MM.1S (cell line): Measurements from ENCODE around the gene ZNF534.

Source experiments
- DNase-seq: peaks from one replicate; pipeline ENCODE4 v3.0.0-alpha.2; 2015
- H2AFZ ChIP-seq: fragments of 300-600 bp; sonication (generic); 2 replicates; pipeline ENCODE4 v1.6.0; 2016; ENCODE audit warnings: antibody characterized with exemption, low read length
- H3F3A ChIP-seq: fragments of 300-600 bp; sonication (generic); 2 replicates; pipeline ENCODE4 v1.6.1; 2016; ENCODE audit warnings: mild to moderate bottlenecking, antibody characterized with exemption, low read length, moderate library complexity, mixed read lengths; ENCODE audit not compliant: insufficient read depth
- H3K27ac ChIP-seq: fragments of 300-600 bp; sonication (generic); 2 replicates; pipeline ENCODE4 v1.5.1; 2016; ENCODE audit warnings: mild to moderate bottlenecking, low read length
- H3K27me3 ChIP-seq: fragments of 300-600 bp; sonication (generic); replicated peaks from 2 replicates; pipeline ENCODE4 v1.6.0; 2016; ENCODE audit warnings: low read length; ENCODE audit not compliant: insufficient read depth
- H3K36me3 ChIP-seq: fragments of 300-600 bp; sonication (generic); replicated peaks from 2 replicates; pipeline ENCODE4 v1.6.1; 2016; ENCODE audit warnings: mild to moderate bottlenecking, low read length, mixed read lengths; ENCODE audit not compliant: insufficient read depth
- H3K4me1 ChIP-seq: fragments of 300-600 bp; sonication (generic); 2 replicates; pipeline ENCODE4 v1.6.1; 2016; ENCODE audit warnings: low read length, mixed read lengths
- H3K4me2 ChIP-seq: fragments of 300-600 bp; sonication (generic); 2 replicates; pipeline ENCODE4 v1.6.0; 2016; ENCODE audit warnings: low read depth, low read length
- H3K4me3 ChIP-seq: fragments of 300-600 bp; sonication (generic); 2 replicates; pipeline ENCODE4 v1.5.1; 2016; ENCODE audit warnings: low read length, mixed read lengths
- H3K79me2 ChIP-seq: fragments of 300-600 bp; sonication (generic); 2 replicates; pipeline ENCODE4 v1.6.1; 2016; ENCODE audit warnings: mixed run types, low read length, mixed read lengths
- H3K9ac ChIP-seq: fragments of 300-600 bp; sonication (generic); 2 replicates; pipeline ENCODE4 v1.6.1; 2016; ENCODE audit warnings: low read length, mixed read lengths
- H3K9me2 ChIP-seq: fragments of 300-600 bp; sonication (generic); replicated peaks from 2 replicates; pipeline ENCODE4 v1.6.1; 2016; ENCODE audit warnings: mild to moderate bottlenecking, low read length, mixed read lengths; ENCODE audit not compliant: insufficient read depth
- H3K9me3 ChIP-seq: fragments of 300-600 bp; sonication (generic); replicated peaks from 2 replicates; pipeline ENCODE4 v1.6.1; 2016; ENCODE audit warnings: mild to moderate bottlenecking, low read length, mixed read lengths; ENCODE audit not compliant: insufficient read depth
- H4K20me1 ChIP-seq: fragments of 300-600 bp; sonication (generic); 2 replicates; pipeline ENCODE4 v1.6.1; 2016; ENCODE audit warnings: mild to moderate bottlenecking, low read length, moderate library complexity, mixed read lengths; ENCODE audit not compliant: insufficient read depth
- EZH2 ChIP-seq: fragments of 300-600 bp; sonication (generic); optimal IDR thresholded peaks from 2 replicates; pipeline ENCODE3; 2017; ENCODE audit warnings: low read depth, mild to moderate bottlenecking, antibody characterized with exemption, low read length, mixed read lengths
- EZH2phosphoT487 ChIP-seq: fragments of 300-600 bp; sonication (generic); IDR thresholded peaks from 2 replicates; pipeline ENCODE4 v1.6.1; 2018; ENCODE audit warnings: antibody characterized with exemption, low read length
- TF ChIP-seq, protein P1 (sequence below): fragments of 300-600 bp; sonication (generic); IDR thresholded peaks from 2 replicates; pipeline ENCODE4 v1.5.1; 2016; ENCODE audit warnings: antibody characterized with exemption, low read length, mixed read lengths

ZNF534 gene

GRCh38 chr19:52442179-52442578 lies 13.2 kb downstream of the ZNF534 start:
- no peak overlapping the region for H3K4me2 ChIP-seq
- no peaks in the 10 kb centered on the region for H3K9me3 ChIP-seq
- no peaks in the 10 kb centered on the region for H3F3A ChIP-seq
- no peaks in the 10 kb centered on the region for H3K9me2 ChIP-seq
- H3K9ac ChIP-seq = no peak overlapping the region
- DNase-seq = no peak
- no peaks in the 10 kb centered on the region for H3K79me2 ChIP-seq
- no peak overlapping the region for H2AFZ ChIP-seq
- H3K4me3 ChIP-seq = no peak overlapping the region
- H4K20me1 ChIP-seq = no peaks in the 10 kb centered on the region
- H3K27me3 ChIP-seq = no peaks in the 10 kb centered on the region
- no peak for TF ChIP-seq EZH2
- TF ChIP-seq, protein P1, sequence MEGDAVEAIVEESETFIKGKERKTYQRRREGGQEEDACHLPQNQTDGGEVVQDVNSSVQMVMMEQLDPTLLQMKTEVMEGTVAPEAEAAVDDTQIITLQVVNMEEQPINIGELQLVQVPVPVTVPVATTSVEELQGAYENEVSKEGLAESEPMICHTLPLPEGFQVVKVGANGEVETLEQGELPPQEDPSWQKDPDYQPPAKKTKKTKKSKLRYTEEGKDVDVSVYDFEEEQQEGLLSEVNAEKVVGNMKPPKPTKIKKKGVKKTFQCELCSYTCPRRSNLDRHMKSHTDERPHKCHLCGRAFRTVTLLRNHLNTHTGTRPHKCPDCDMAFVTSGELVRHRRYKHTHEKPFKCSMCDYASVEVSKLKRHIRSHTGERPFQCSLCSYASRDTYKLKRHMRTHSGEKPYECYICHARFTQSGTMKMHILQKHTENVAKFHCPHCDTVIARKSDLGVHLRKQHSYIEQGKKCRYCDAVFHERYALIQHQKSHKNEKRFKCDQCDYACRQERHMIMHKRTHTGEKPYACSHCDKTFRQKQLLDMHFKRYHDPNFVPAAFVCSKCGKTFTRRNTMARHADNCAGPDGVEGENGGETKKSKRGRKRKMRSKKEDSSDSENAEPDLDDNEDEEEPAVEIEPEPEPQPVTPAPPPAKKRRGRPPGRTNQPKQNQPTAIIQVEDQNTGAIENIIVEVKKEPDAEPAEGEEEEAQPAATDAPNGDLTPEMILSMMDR = no peak
- TF ChIP-seq EZH2phosphoT487 = no peak
- no peaks in the 10 kb centered on the region for H3K36me3 ChIP-seq
- H3K27ac ChIP-seq = no peak overlapping the region
- no peaks in the 10 kb centered on the region for H3K4me1 ChIP-seq

- no peak overlapping the region for H3K9ac ChIP-seq
- no peaks in the 10 kb centered on the region for H3K79me2 ChIP-seq
- no peaks in the 10 kb centered on the region for H4K20me1 ChIP-seq
- no peaks in the 10 kb centered on the region for H3K27me3 ChIP-seq
- no peaks in the 10 kb centered on the region for H3K36me3 ChIP-seq
- no peak overlapping the region for H3K4me2 ChIP-seq
- H3K9me3 ChIP-seq = no peaks in the 10 kb centered on the region
- H3K9me2 ChIP-seq = no peaks in the 10 kb centered on the region
- H3F3A ChIP-seq = no peaks in the 10 kb centered on the region
- DNase-seq = no peak
- TF ChIP-seq EZH2phosphoT487 = no peak
- TF ChIP-seq, protein P1 = no peak
- TF ChIP-seq EZH2 = no peak
- no peaks in the 10 kb centered on the region for H3K4me1 ChIP-seq
- no peak overlapping the region for H3K27ac ChIP-seq
- no peak overlapping the region for H2AFZ ChIP-seq
- no peak overlapping the region for H3K4me3 ChIP-seq
Observed at GRCh38 chr19:52444506-52444905, 15.6 kb downstream of the ZNF534 start.

DNA sequence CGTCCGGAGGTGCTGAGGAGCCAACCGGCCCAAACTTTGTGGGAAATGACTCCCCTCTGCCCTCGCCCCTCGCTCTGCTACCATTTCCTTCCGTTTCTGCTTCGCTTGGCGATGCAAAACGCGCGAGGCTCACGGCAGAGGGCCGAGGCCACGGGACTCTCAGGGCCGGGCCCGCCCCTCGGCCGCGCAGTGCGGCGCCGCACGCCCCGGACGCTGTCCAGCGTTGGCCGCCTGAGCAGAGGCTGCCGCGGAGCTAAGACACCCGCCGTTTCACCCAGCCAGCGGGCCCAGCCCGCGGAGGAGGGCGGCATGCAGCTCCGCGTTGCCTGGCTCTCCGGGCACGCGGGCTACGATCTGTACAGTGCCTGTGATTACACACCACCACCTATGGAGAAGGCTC lies 22.3 kb downstream of the ZNF534 start:
- TF ChIP-seq, protein P1 = no peak
- TF ChIP-seq EZH2 (no peak), EZH2phosphoT487 (no peak)
- no peak overlapping the region for H3K27ac ChIP-seq
- H3K36me3 ChIP-seq = no peaks in the 10 kb centered on the region
- H3K27me3 ChIP-seq = no peaks in the 10 kb centered on the region
- H3K9me3 ChIP-seq = no peaks in the 10 kb centered on the region
- no peaks in the 10 kb centered on the region for H4K20me1 ChIP-seq
- no peaks in the 10 kb centered on the region for H3K4me1 ChIP-seq
- H3K9ac ChIP-seq = no peak overlapping the region
- H3K9me2 ChIP-seq = no peaks in the 10 kb centered on the region
- H3F3A ChIP-seq = no peaks in the 10 kb centered on the region
- DNase-seq = no peak
- H3K79me2 ChIP-seq = no peaks in the 10 kb centered on the region
- no peak overlapping the region for H3K4me2 ChIP-seq
- H2AFZ ChIP-seq = no peak overlapping the region
- H3K4me3 ChIP-seq = no peak overlapping the region
